ENCODE data around the gene EYA3. TPM values are rescaled to one million over a fixed set of nuclear protein-coding genes. Genes with fewer than 3 reads are reported as not detected.

Gene EYA3
- total and polyA plus RNA-seq, 10 of the 15 experiments (the other 5 are each of a cell fraction or from before 2014, with no cell fraction given): 13.0 to 46.6 (median 23.4) TPM

DNA sequence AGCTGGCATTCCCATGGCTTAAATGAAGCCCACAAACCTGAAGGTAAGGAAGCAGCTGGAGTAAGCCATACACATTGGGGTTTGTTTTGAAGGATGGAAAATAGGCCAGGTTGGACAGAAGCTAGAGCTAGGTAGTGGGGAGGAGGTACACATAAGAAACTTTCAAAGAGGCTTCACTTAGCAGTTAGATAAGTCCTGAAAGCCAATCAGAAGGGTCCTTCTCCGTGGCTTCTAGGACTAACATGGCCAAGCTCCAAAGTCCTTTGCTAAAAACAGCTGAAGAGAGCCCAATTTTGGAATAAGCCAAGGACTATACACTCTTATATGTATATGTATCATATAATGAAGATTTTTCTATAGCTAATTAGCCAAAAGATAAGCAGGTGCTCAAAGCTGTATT, 1.8 kb downstream of the EYA3 start (continued):
- TF ChIP-seq CBX5 (IDR thresholded peaks at IDR 0.05; ENCODE audit: low read depth): no peak
- TF ChIP-seq BRCA1 (IDR thresholded peaks at IDR 0.05; ENCODE audit: low read depth, low read length): no peak
- no peak for TF ChIP-seq FOXK2 (IDR thresholded peaks at IDR 0.05)

DNA sequence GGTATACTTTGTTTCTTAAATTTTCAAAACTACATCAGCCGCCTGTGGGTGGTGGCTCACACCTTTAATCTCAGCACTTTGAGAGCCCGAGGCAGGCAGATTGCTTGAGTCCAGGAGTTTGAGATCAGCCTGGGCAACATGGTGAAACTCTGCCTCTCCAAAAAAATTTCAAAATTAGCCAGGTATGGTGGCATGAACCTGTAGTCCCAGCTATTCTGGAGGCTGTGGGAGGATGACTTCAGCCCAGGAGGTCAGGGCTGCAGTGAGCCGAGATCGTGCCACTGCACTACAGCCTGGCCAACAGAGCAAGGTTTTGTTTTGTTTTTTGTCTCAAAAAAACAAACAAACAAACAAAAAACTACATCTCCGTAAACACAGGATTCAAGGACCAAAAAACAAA, 3.3 kb downstream of the EYA3 start:
- ATAC-seq: no peak
- peaks cover 72% of the 10 kb centered on the region for H3K79me2 ChIP-seq (ENCODE audit: control insufficient read depth, insufficient read depth, low read length)
- FAIRE-seq: no peak
- H3K27me3 ChIP-seq (replicated peaks in 1 of 2; ENCODE audit: control insufficient read depth in 2 of 2, insufficient read depth in 2 of 2, low read length in 1 of 2): no peaks in the 10 kb centered on the region
- ChIA-PET CTCF (interaction anchor here (0.8 to 10.2 kb wide), 15 partner anchors 8 to 145 kb away, joined by 3 to 317 read pairs (median 5); no protein-coding TSS in a partner anchor), POLR2A (interaction anchor here (0.6 to 6.4 kb wide), 5 partner anchors 8 to 150 kb away, joined by 3 to 60 read pairs (median 5); no protein-coding TSS in a partner anchor), RAD21 (ENCODE audit: unreplicated experiment) (interaction anchor here (0.8 to 10.4 kb wide), 12 partner anchors 8 to 210 kb away, joined by 3 to 139 read pairs (median 6); partner anchors contain the start of gene PTAFR), SMC1A (ENCODE audit: uncharacterized antibody, unreplicated experiment) (interaction anchor here (0.8 to 14.0 kb wide), 16 partner anchors 8 to 497 kb away, joined by 3 to 445 read pairs (median 6); no protein-coding TSS in a partner anchor)
- peak overlapping the region; percentile 56; the same call in 1 of the 2 replicates for H3K4me2 ChIP-seq (ENCODE audit: control insufficient read depth, insufficient read depth)
- in situ Hi-C loops (cut with MboI): loop anchor here (5.0 kb wide), 1 partner anchor 223 kb away; no protein-coding TSS in a partner anchor
- peaks cover 19% of the 10 kb centered on the region for H3K4me1 ChIP-seq (ENCODE audit: control insufficient read depth, insufficient read depth, low read length)
- H3K27ac ChIP-seq (ENCODE audit: control insufficient read depth, insufficient read depth): no peak overlapping the region
- 0 out of 2 replicates have a peak, but pooled peaks have one; percentile 29 for TF ChIP-seq NBN (IDR thresholded peaks at IDR 0.05)
- TF ChIP-seq SRF (IDR thresholded peaks at IDR 0.05; ENCODE audit: low read depth in 2 of 2, low read length in 2 of 2): no peak
- peak overlapping the region; percentile 42; the same call in 1 of the 2 replicates for H3K9ac ChIP-seq (ENCODE audit: control insufficient read depth, insufficient read depth, low read length)
- H3K4me3 ChIP-seq: peak overlapping the region; percentile 60; the same call in 1 of the 2 replicates
- DNase-seq (ENCODE audit: low read depth, low spot score): no peak
- 12% methylated on average over 5 of the region's 5 CpGs for WGBS (ENCODE audit: insufficient coverage, insufficient replicate concordance, low lambda C conversion rate, missing lambda C conversion rate)
- no TSS peak for BruUV-seq (replicated peaks)
- intact Hi-C loops (cut with micrococcal nuclease; ENCODE audit: unreplicated experiment): loop anchor here (5.0 kb wide), 1 partner anchor 228 kb away; no protein-coding TSS in a partner anchor
- no peaks in the 10 kb centered on the region for H4K20me1 ChIP-seq (ENCODE audit: control insufficient read depth, insufficient read depth)
- H3K36me3 ChIP-seq (ENCODE audit: control insufficient read depth in 2 of 2, insufficient read depth in 2 of 2, low read length in 1 of 2): peaks cover 0 to 1% of the 10 kb centered on the region in 2 experiments; a peak in 3 of 4 replicates
- H3K9me3 ChIP-seq (replicated peaks; ENCODE audit: control insufficient read depth, insufficient read depth, low read length): no peaks in the 10 kb centered on the region
- no peak overlapping the region for H2AFZ ChIP-seq (ENCODE audit: control insufficient read depth, low read depth, low read length)
